K562 (cell line): ENCODE results near the gene NMRAL1.

Experiments
- CTCF ChIP-seq, 3 experiments: IDR thresholded peaks in 2 of 3; conservative IDR thresholded peaks in 1 of 3; 2 replicates each; pipeline ENCODE4 v1.5.1; 2011 to 2012; ENCODE audit warnings: low read length in 3 of 3, mild to moderate bottlenecking in 3 of 3, control low read depth in 2 of 3, improper control_type of control experiment in 1 of 3, inconsistent platforms in 1 of 3, low read depth in 1 of 3, mixed read lengths in 1 of 3, moderate library complexity in 1 of 3; ENCODE audit not compliant: insufficient read depth in 2 of 3
- ELF1 ChIP-seq: fragments of 200-800 bp; sonication (Bioruptor generic); IDR thresholded peaks from 2 replicates; pipeline ENCODE4 v1.6.1; 2016; ENCODE audit warnings: missing genetic modification characterization, missing compliant biosample characterization
- FOXA1 ChIP-seq: fragments of 450-650 bp; IDR thresholded peaks from 2 replicates; pipeline ENCODE4 v1.6.1; 2016; ENCODE audit warnings: mild to moderate bottlenecking, borderline replicate concordance
- HMGXB4 ChIP-seq: sonication (generic); formaldehyde crosslinking; IDR thresholded peaks from 2 replicates; pipeline ENCODE4 v1.8.1; 2023; ENCODE audit warnings: mild to moderate bottlenecking, missing genetic modification reagents
- POLR2A ChIP-seq: fragments of 450-650 bp; conservative IDR thresholded peaks from 2 replicates; pipeline ENCODE4 v1.6.1; 2016
- POU5F1 ChIP-seq: fragments of 150-350 bp; IDR thresholded peaks from 2 replicates; pipeline ENCODE4 v1.6.1; 2014; ENCODE audit warnings: borderline replicate concordance, low read length, low read depth, mild to moderate bottlenecking; ENCODE audit not compliant: partially characterized antibody
- PRPF4 ChIP-seq: fragments of 200-400 bp; formaldehyde crosslinking; IDR thresholded peaks from one replicate; pipeline ENCODE4 v1.6.1; 2017; ENCODE audit warnings: low read length, low read depth, mild to moderate bottlenecking; ENCODE audit not compliant: insufficient read depth, poor library complexity, severe bottlenecking
- SIN3A ChIP-seq, 2 experiments: fragments of 150-350 bp in 1 of 2; IDR thresholded peaks; 2 replicates each; pipeline ENCODE4 v1.6.1; 2011 to 2016; ENCODE audit warnings: borderline replicate concordance in 2 of 2, low read depth in 2 of 2, low read length in 2 of 2, mild to moderate bottlenecking in 2 of 2, moderate library complexity in 2 of 2; ENCODE audit not compliant: control insufficient read depth in 1 of 2
- TCF7 ChIP-seq: sonication (generic); IDR thresholded peaks from 2 replicates; pipeline ENCODE4 v1.6.1; 2016; ENCODE audit warnings: antibody characterized with exemption, borderline replicate concordance
- ZBTB34 ChIP-seq: fragments of 250-450 bp; sonication (Bioruptor Pico); IDR thresholded peaks from 2 replicates; pipeline ENCODE4 v1.8.0; 2021; ENCODE audit warnings: mild to moderate bottlenecking, moderate library complexity
- ZFP91 ChIP-seq: sonication (generic); formaldehyde crosslinking; IDR thresholded peaks from 2 replicates; pipeline ENCODE4 v1.8.0; 2022; ENCODE audit warnings: mild to moderate bottlenecking, missing genetic modification reagents
- ZKSCAN3 ChIP-seq: fragments of 250-450 bp; sonication (Bioruptor Pico); IDR thresholded peaks from 2 replicates; pipeline ENCODE4 v1.4.0; 2020
- ZNF143 ChIP-seq: sonication (generic); formaldehyde crosslinking; IDR thresholded peaks from 2 replicates; pipeline ENCODE4 v1.9.0; 2022; ENCODE audit warnings: mild to moderate bottlenecking, missing genetic modification reagents
- ZNF274 ChIP-seq: IDR thresholded peaks from 2 replicates; pipeline ENCODE4 v1.6.1; 2011; ENCODE audit warnings: low read depth, mild to moderate bottlenecking, low read length, moderate library complexity, borderline replicate concordance

- TF ChIP-seq CTCF (IDR thresholded peaks at IDR 0.05 in 2 of 3, conservative IDR thresholded peaks at IDR 0.05 in 1 of 3; ENCODE audit: insufficient read depth in 2 of 3, low read depth in 1 of 3, low read length in 3 of 3) (no peak), ZNF274 (no peak), ZKSCAN3 (CRISPR knock-in tag) (no peak), ELF1 (tag) (no peak), POU5F1 (no peak), ZNF143 (CRISPR knock-in tag) (no peak), FOXA1 (no peak), ZBTB34 (CRISPR knock-in tag) (no peak), ZFP91 (no peak), TCF7 (no peak), POLR2A (no peak), PRPF4 (no peak), SIN3A (IDR thresholded peaks at IDR 0.05; ENCODE audit: borderline replicate concordance in 2 of 2, control insufficient read depth in 1 of 2, low read depth in 2 of 2, low read length in 2 of 2) (no peak), HMGXB4 (no peak)
Observed at GRCh38 chr16:4505356-4506147, 31.1 kb upstream of the NMRAL1 start.
